ENCODE data around the gene TEX19. TPM values are rescaled to one million over a fixed set of nuclear protein-coding genes. Genes with fewer than 3 reads are reported as not detected.

TEX19 gene
- total RNA-seq, 2 experiments from 2014 or later = not detected

DNA sequence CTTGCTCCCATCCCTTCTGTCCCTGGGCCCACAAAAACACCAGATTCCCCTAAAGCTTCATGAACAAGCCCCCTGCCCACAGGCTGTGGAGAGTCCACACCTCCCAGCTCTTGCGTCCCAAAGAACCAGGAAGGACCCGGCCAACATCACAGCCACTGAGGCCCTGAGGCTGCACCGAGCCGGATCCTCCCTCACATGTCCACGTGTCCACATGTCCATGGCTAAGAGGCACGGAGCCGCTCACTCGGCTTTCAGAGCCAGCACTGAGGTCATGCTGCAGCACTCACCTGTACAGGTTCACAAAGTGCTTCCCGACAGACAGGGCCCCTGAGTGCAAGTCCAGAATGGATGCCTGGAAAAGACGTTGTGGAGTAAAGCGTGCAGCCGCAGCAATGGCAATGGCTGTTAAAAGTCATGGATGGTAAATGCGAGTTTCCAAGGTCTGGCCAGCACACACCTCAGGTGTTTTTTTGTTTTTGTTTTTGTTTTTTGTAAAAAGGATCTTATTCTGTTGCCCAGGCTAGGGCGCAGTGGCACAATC lies 47.2 kb downstream of the TEX19 start:
- CTCF ChIA-PET = no interaction called here
- H3K4me1 Mint-ChIP-seq (ENCODE audit: low read depth) = peaks cover 10% of the 10 kb centered on the region
- POLR2A ChIA-PET = no interaction called here

DNA sequence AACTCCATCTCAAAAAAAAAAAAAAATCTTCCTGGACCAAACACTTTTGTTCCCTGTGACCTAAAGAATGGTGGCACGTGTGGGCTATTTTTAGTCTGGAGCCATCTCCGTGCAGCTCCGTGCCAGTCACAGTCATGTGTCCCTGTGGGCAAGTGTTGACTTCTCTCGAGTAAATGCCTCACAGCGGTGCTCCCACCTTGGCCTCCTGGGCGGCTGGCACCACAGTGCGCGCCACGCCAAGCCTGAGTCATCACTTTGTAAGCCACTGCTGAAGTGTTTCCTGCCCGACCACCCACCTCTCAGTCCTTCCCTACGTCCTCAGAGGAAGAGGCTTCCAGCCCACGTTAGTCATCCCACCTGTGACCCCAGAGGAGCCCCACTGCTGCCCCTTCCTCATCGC lies 48.2 kb downstream of the TEX19 start:
- Mint-ChIP-seq H3K27ac (no peak overlapping the region), H3K4me1 (ENCODE audit: low read depth) (peaks cover 6% of the 10 kb centered on the region), H3K36me3 (ENCODE audit: low read depth) (peaks cover 16% of the 10 kb centered on the region), H3K4me3 (no peak overlapping the region), H3K9me3 (no peaks in the 10 kb centered on the region), H3K27me3 (no peaks in the 10 kb centered on the region)
- intact Hi-C loops (cut with micrococcal nuclease) = no loop called here
- ChIA-PET CTCF (no interaction called here), POLR2A (interaction anchor here (0.6 kb wide), 1 partner anchor 17 kb away, joined by 3 read pairs; no protein-coding TSS in a partner anchor)
- ATAC-seq (no peak), DNase-seq (peak; percentile 37)
- TF ChIP-seq, protein P1, sequence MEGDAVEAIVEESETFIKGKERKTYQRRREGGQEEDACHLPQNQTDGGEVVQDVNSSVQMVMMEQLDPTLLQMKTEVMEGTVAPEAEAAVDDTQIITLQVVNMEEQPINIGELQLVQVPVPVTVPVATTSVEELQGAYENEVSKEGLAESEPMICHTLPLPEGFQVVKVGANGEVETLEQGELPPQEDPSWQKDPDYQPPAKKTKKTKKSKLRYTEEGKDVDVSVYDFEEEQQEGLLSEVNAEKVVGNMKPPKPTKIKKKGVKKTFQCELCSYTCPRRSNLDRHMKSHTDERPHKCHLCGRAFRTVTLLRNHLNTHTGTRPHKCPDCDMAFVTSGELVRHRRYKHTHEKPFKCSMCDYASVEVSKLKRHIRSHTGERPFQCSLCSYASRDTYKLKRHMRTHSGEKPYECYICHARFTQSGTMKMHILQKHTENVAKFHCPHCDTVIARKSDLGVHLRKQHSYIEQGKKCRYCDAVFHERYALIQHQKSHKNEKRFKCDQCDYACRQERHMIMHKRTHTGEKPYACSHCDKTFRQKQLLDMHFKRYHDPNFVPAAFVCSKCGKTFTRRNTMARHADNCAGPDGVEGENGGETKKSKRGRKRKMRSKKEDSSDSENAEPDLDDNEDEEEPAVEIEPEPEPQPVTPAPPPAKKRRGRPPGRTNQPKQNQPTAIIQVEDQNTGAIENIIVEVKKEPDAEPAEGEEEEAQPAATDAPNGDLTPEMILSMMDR (IDR thresholded peaks at IDR 0.05) = no peak

More for the DNA sequence above, 47.2 kb downstream of the TEX19 start:
- no peaks in the 10 kb centered on the region for H3K27me3 Mint-ChIP-seq
- TF ChIP-seq, protein P1 (IDR thresholded peaks at IDR 0.05) = no peak
- peaks cover 18% of the 10 kb centered on the region for H3K36me3 Mint-ChIP-seq (ENCODE audit: low read depth)
- no peak for ATAC-seq
- H3K4me3 Mint-ChIP-seq = no peak overlapping the region
- H3K27ac Mint-ChIP-seq = no peak overlapping the region
- no peak for DNase-seq
- intact Hi-C loops (cut with micrococcal nuclease) = no loop called here
- no peaks in the 10 kb centered on the region for H3K9me3 Mint-ChIP-seq

DNA sequence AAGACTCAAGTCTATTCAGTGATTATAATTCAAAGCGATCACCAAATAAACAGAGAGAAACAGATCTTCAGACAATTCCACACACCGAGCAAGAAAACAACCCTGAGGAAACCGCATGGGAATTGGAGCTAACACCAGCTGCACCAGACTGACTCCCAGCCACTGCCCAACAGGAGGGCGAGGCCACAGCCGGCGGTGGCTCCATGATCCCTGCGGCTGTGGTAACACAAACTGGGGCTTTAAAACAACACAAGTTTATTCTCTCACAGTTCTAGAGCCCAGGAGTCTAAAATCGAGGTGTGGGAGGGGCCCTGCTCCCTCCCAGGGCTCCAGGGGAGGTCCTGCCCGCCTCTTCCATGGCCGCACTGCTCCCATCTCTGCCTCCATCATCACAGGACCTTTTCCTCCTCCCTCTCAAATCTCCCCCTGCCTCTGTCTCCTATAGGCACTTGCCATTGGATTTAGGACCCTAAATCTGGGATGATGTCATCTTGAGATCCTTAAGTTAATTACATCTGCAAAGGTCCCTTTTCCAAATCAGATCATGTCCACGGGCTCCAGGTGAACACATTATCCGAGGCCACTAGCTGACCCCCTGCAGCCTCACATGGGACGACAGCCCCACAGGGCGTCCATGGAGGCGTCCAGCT lies 49.4 kb downstream of the TEX19 start:
- DNase-seq = no peak
- intact Hi-C loops (cut with micrococcal nuclease) = no loop called here
- Mint-ChIP-seq H3K36me3 (ENCODE audit: low read depth) (peaks cover 13% of the 10 kb centered on the region), H3K27ac (no peak overlapping the region), H3K4me3 (no peak overlapping the region), H3K27me3 (no peaks in the 10 kb centered on the region), H3K9me3 (no peaks in the 10 kb centered on the region), H3K4me1 (ENCODE audit: low read depth) (peaks cover 6% of the 10 kb centered on the region)
- no peak for ATAC-seq
- TF ChIP-seq, protein P1 (IDR thresholded peaks at IDR 0.05) = no peak
- ChIA-PET POLR2A (no interaction called here), CTCF (interaction anchor here (1.1 to 1.7 kb wide), 4 partner anchors 9 to 57 kb away, joined by 3 to 4 read pairs (median 3); partner anchors contain the start of gene HEXD)

DNA sequence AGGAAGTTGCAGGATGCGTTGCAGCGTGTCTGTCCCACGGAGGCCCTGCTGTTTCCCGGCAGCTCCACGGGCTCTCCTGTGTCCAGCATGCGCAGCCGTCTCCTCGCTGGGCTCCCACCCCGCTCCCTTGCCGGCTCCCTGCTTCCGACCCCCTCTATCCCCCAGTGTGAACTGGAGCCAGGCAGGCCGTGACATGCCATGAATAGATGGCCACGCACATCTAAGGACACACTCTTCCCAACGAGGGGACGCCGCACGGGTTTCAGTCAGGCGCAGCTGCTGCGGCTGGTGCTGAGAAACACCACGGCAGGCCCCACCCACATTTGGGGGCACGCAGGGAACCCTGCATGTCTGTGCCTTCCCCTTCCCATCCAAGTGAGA lies 49.9 kb downstream of the TEX19 start:
- peaks cover 10% of the 10 kb centered on the region for H3K36me3 Mint-ChIP-seq (ENCODE audit: low read depth)
- intact Hi-C loops (cut with micrococcal nuclease) = no loop called here
- CTCF ChIA-PET = interaction anchor here (1.1 to 1.7 kb wide), 4 partner anchors 9 to 58 kb away, joined by 3 to 4 read pairs (median 3); partner anchors contain the start of gene HEXD
- POLR2A ChIA-PET = no interaction called here
- H3K4me1 Mint-ChIP-seq (ENCODE audit: low read depth) = peaks cover 6% of the 10 kb centered on the region
- no peak overlapping the region for H3K27ac Mint-ChIP-seq
- no peaks in the 10 kb centered on the region for H3K9me3 Mint-ChIP-seq
- DNase-seq (no peak), ATAC-seq (no peak)
- H3K4me3 Mint-ChIP-seq = no peak overlapping the region
- H3K27me3 Mint-ChIP-seq = no peaks in the 10 kb centered on the region
- TF ChIP-seq, protein P1 (IDR thresholded peaks at IDR 0.05) = no peak

Measured in activated CD8-positive, alpha-beta T cell treated with anti-CD3 and anti-CD28 coated beads for 36 hours (primary cell).